IMR-90 (cell line): ENCODE data around the gene C1orf141. TPM values are rescaled to one million over a fixed set of nuclear protein-coding genes. Genes with fewer than 3 reads are reported as not detected.
A peak's percentile ranks its signal among the peaks of the same experiment; 100 is the strongest.

Source experiments
- ATAC-seq: fragments of 200-7000 bp; cut with Tn5 transposase; 2 replicates; pipeline ENCODE4 v1.9.1; 2020; ENCODE audit warnings: low read depth, mild to moderate bottlenecking, moderate library complexity
- BruUV-seq: library from RNA; stranded (reverse); fragments of 400-500 nt; replicated peaks from 2 replicates; lab custom pipeline; 2021; lab: Mats Ljungman, UMichigan
- CTCF ChIA-PET: fragments of 300-600 bp; formaldehyde crosslinking; extraction: SDS; loops from one replicate; lab custom pipeline; 2021; ENCODE audit warnings: antibody characterized with exemption; lab: Yijun Ruan, JAX
- POLR2A ChIA-PET: fragments of 300-600 bp; sonication (Branson Sonifier 250); formaldehyde crosslinking; loops from one replicate; lab custom pipeline; 2022; ENCODE audit warnings: antibody characterized with exemption; ENCODE audit not compliant: unreplicated experiment; lab: Charles Lee
- DNase-seq: peaks from one replicate; pipeline ENCODE4 v3.0.0; 2013
- H2AFZ ChIP-seq: replicated peaks from 2 replicates; pipeline ENCODE3; 2013; ENCODE audit warnings: low read length, mild to moderate bottlenecking; ENCODE audit not compliant: poor library complexity
- H2AK5ac ChIP-seq: 2 replicates; pipeline ENCODE4 v1.6.1; 2013; ENCODE audit warnings: low read depth, low read length, inconsistent platforms
- H2AK9ac ChIP-seq: replicated peaks from 2 replicates; pipeline ENCODE3; 2013; ENCODE audit warnings: mild to moderate bottlenecking, low read depth, low read length, moderate library complexity; ENCODE audit not compliant: poor library complexity
- H2BK120ac ChIP-seq: 2 replicates; pipeline ENCODE4 v1.6.1; 2013; ENCODE audit warnings: low read depth, low read length, inconsistent platforms
- H2BK15ac ChIP-seq: 3 replicates; pipeline ENCODE4 v1.6.1; 2013; ENCODE audit warnings: low read depth, low read length, inconsistent platforms
- H2BK20ac ChIP-seq: 2 replicates; pipeline ENCODE4 v1.6.1; 2013; ENCODE audit warnings: low read depth, mild to moderate bottlenecking, inconsistent platforms, low read length, moderate library complexity
- H2BK5ac ChIP-seq: 2 replicates; pipeline ENCODE4 v1.6.1; 2013; ENCODE audit warnings: mild to moderate bottlenecking, low read depth, low read length, inconsistent platforms; ENCODE audit not compliant: poor library complexity, severe bottlenecking
- H3K14ac ChIP-seq: replicated peaks from 2 replicates; pipeline ENCODE4 v1.6.1; 2013; ENCODE audit warnings: low read depth, low read length, inconsistent platforms
- H3K18ac ChIP-seq: 2 replicates; pipeline ENCODE4 v1.6.1; 2013; ENCODE audit warnings: low read depth, low read length, control low read depth
- H3K23ac ChIP-seq: 2 replicates; pipeline ENCODE4 v1.6.1; 2013; ENCODE audit warnings: low read depth, low read length, inconsistent platforms
- H3K27ac ChIP-seq: 2 replicates; pipeline ENCODE4 v1.5.1; 2013; ENCODE audit warnings: mild to moderate bottlenecking, control low read depth, low read length; ENCODE audit not compliant: insufficient read depth
- H3K27me3 ChIP-seq: 2 replicates; pipeline ENCODE4 v1.6.1; 2013; ENCODE audit warnings: low read length; ENCODE audit not compliant: control insufficient read depth, insufficient read depth
- H3K36me3 ChIP-seq: 2 replicates; pipeline ENCODE4 v1.6.1; 2013; ENCODE audit warnings: low read length, mixed read lengths; ENCODE audit not compliant: control insufficient read depth, insufficient read depth
- H3K4ac ChIP-seq: 2 replicates; pipeline ENCODE4 v1.6.1; 2013; ENCODE audit warnings: low read depth, low read length, inconsistent platforms
- H3K4me1 ChIP-seq: 2 replicates; pipeline ENCODE4 v1.6.1; 2013; ENCODE audit warnings: low read length, mixed read lengths; ENCODE audit not compliant: control insufficient read depth, insufficient read depth
- H3K4me2 ChIP-seq: 2 replicates; pipeline ENCODE4 v1.6.1; 2013; ENCODE audit warnings: low read depth, mild to moderate bottlenecking, control low read depth, low read length, moderate library complexity
- H3K4me3 ChIP-seq: 2 replicates; pipeline ENCODE4 v1.5.1; 2013; ENCODE audit warnings: low read depth, mild to moderate bottlenecking, control low read depth, low read length, moderate library complexity; ENCODE audit not compliant: insufficient read depth
- H3K56ac ChIP-seq: 2 replicates; pipeline ENCODE4 v1.6.1; 2013; ENCODE audit warnings: low read length, inconsistent platforms; ENCODE audit not compliant: insufficient read depth; ENCODE audit errors: extremely low read depth
- H3K79me1 ChIP-seq, 2 experiments: 2 replicates each; pipeline ENCODE4 v1.6.1; 2013; ENCODE audit warnings: low read length in 2 of 2, inconsistent platforms in 1 of 2, low read depth in 1 of 2
- H3K9ac ChIP-seq: 2 replicates; pipeline ENCODE4 v1.6.1; 2013; ENCODE audit warnings: low read depth, low read length, control low read depth
- H3K9me1 ChIP-seq: 2 replicates; pipeline ENCODE4 v1.6.1; 2013; ENCODE audit warnings: low read length, inconsistent platforms; ENCODE audit not compliant: insufficient read depth
- H3K9me3 ChIP-seq: 2 replicates; pipeline ENCODE4 v1.6.1; 2013; ENCODE audit warnings: low read length; ENCODE audit not compliant: control insufficient read depth, insufficient read depth
- H4K20me1 ChIP-seq: 2 replicates; pipeline ENCODE4 v1.6.1; 2013; ENCODE audit warnings: low read length, inconsistent platforms; ENCODE audit not compliant: insufficient read depth
- H4K5ac ChIP-seq: 2 replicates; pipeline ENCODE4 v1.6.1; 2013; ENCODE audit warnings: mild to moderate bottlenecking, low read depth, low read length, control low read depth
- H4K8ac ChIP-seq, 2 experiments: 2 replicates each; pipeline ENCODE4 v1.6.1; 2013; ENCODE audit warnings: low read depth in 2 of 2, low read length in 2 of 2, control low read depth in 1 of 2, inconsistent platforms in 1 of 2
- H4K91ac ChIP-seq: 2 replicates; pipeline ENCODE4 v1.6.1; 2013; ENCODE audit warnings: low read depth, low read length, inconsistent platforms; ENCODE audit not compliant: insufficient read depth
- CEBPB ChIP-seq: IDR thresholded peaks from 2 replicates; pipeline ENCODE4 v1.6.1; 2012; ENCODE audit warnings: low read depth, low read length, improper control_type of control experiment
- ELK1 ChIP-seq: fragments of 150-350 bp; IDR thresholded peaks from 2 replicates; pipeline ENCODE4 v1.6.1; 2016; ENCODE audit warnings: low read depth, mild to moderate bottlenecking, low read length, moderate library complexity, borderline replicate concordance
- NFE2L2 ChIP-seq: fragments of 150-350 bp; IDR thresholded peaks from 2 replicates; pipeline ENCODE4 v1.6.1; 2016; ENCODE audit warnings: low read depth, mild to moderate bottlenecking, low read length
- RCOR1 ChIP-seq: IDR thresholded peaks from 2 replicates; pipeline ENCODE4 v1.6.1; 2012; ENCODE audit warnings: mild to moderate bottlenecking, low read length, improper control_type of control experiment; ENCODE audit not compliant: insufficient replicate concordance
- USF2 ChIP-seq: fragments of 150-350 bp; IDR thresholded peaks from 2 replicates; pipeline ENCODE4 v1.6.1; 2017; ENCODE audit warnings: mild to moderate bottlenecking, antibody characterized with exemption, low read length, low read depth
- WGBS, 2 experiments: methylation state at CpG; one replicate each; pipeline versions ENCODE4 v1.1.5 to v1.1.7; 2013; ENCODE audit warnings: missing lambda C conversion rate in 2 of 2; ENCODE audit not compliant: insufficient read length in 1 of 2; ENCODE audit errors: extremely low coverage in 2 of 2; 5-methylcytosine and 5-hydroxymethylcytosine counted together
- dilution Hi-C: fragments of 300-500 bp; cut with HindIII; formaldehyde crosslinking; loops from one replicate; pipeline ENCODE4 v1.14.3; 2018; ENCODE audit warnings: low sequenced_read_pairs; ENCODE audit not compliant: unreplicated experiment
- in situ Hi-C: fragments of 300-500 bp; cut with MboI; formaldehyde crosslinking; loops from 3 replicates; pipeline ENCODE4 v1.14.3; 2019; ENCODE audit warnings: low sequenced_read_pairs, inconsistent platforms, mixed read lengths
- intact Hi-C: fragments of 100-400 bp; cut with micrococcal nuclease; formaldehyde crosslinking; loops from 2 replicates; pipeline ENCODE4 v1.10.0; 2022
- polyA plus RNA-seq, 3 experiments: library from polyadenylated mRNA; depleted of rRNA; stranded (reverse); fragments of >200 nt; gene quantifications; 2 replicates each; pipeline ENCODE4 v1.2.3, GENCODE V29; 2012; ENCODE audit warnings: low replicate concordance in 1 of 3
- total RNA-seq: library from RNA; depleted of rRNA; stranded (reverse); fragments of >200 nt; gene quantifications from 2 replicates; pipeline ENCODE4 v1.2.3, GENCODE V29; 2012

Gene C1orf141
- total and polyA plus RNA-seq, 2 of the 4 experiments (the other 2 are of a cell fraction) = not detected

- TF ChIP-seq RCOR1 = no peak
Measured at GRCh38 chr1:67149179-67149770, 14.5 kb upstream of the C1orf141 start (continued).

- ATAC-seq (peak; percentile 48), DNase-seq (no peak)
- CTCF ChIA-PET = interaction anchor here (0.6 to 3.5 kb wide), 28 partner anchors 9 to 386 kb away, joined by 3 to 62 read pairs (median 4); partner anchors contain the start of genes DNAI4, MIER1 and SLC35D1
- Histone ChIP-seq H4K91ac (peak overlapping the region; percentile 33; the same call in 1 of the 2 replicates), H2BK15ac (peak overlapping the region; percentile 12; the same call in 1 of the 3 replicates), H3K23ac (no peak overlapping the region), H3K56ac (no peak overlapping the region), H2AK9ac (peak overlapping the region; percentile 48), H3K36me3 (no peaks in the 10 kb centered on the region), H2BK20ac (0 out of 2 replicates have a peak overlapping the region, but pooled peaks have one; percentile 33), H4K20me1 (no peaks in the 10 kb centered on the region), H3K9ac (no peak overlapping the region), H3K14ac (peak overlapping the region; percentile 62), H3K79me1 (no peaks in the 10 kb centered on the region), H3K4me2 (no peak overlapping the region), H3K9me3 (no peaks in the 10 kb centered on the region), H3K9me1 (no peaks in the 10 kb centered on the region), H4K8ac (peak overlapping the region; percentile 10 to 44; a peak in 2 of 4 replicates), H3K4me1 (no peaks in the 10 kb centered on the region), H2BK120ac (no peak overlapping the region; the same call in 1 of the 2 replicates), H3K4ac (peak overlapping the region; percentile 76), H2BK5ac (no peak overlapping the region), H3K27me3 (no peaks in the 10 kb centered on the region; the same call in 1 of the 2 replicates), H4K5ac (no peak overlapping the region), H2AK5ac (0 out of 2 replicates have a peak overlapping the region, but pooled peaks have one; percentile 30), H3K18ac (no peak overlapping the region), H2AFZ (peak overlapping the region; percentile 86), H3K4me3 (no peak overlapping the region), H3K27ac (no peak overlapping the region)
- POLR2A ChIA-PET = no interaction called here
- WGBS, 2 experiments = 20% methylated on average over 1 of the region's 6 CpGs; no CpG with 5 or more reads in 1 of the 2 experiments
- in situ Hi-C loops = loop anchor here (5.0 kb wide), 2 partner anchors 151 to 386 kb away; no protein-coding TSS in a partner anchor
- intact Hi-C loops = loop anchor here (1.0 to 5.0 kb wide), 5 partner anchors 64 to 383 kb away; no protein-coding TSS in a partner anchor
- no TSS peak for BruUV-seq
- TF ChIP-seq NFE2L2 (no peak), ELK1 (no peak), USF2 (peak; percentile 75), CEBPB (no peak)
- dilution Hi-C loops = no loop called here
Measured at GRCh38 chr1:67148516-67149178, 13.9 kb upstream of the C1orf141 start.
